MV-4-11 (cell line): Measurements from ENCODE around the gene CNGB1.
"Not testable (repeated sequence)": the region's sequence is repeated elsewhere in the genome, so short reads cannot be mapped to it uniquely, and the experiment has no call there.

Experiments used
- DNase-seq: peaks from one replicate; lab custom pipeline; 2025; lab: John Stamatoyannopoulos, UW

The CNGB1 gene

GRCh38 chr16:57886427-57886826, 84.5 kb downstream of the CNGB1 start:
- no peak for DNase-seq

- no peak for DNase-seq
Observed at GRCh38 chr16:57884655-57885133, 86.2 kb downstream of the CNGB1 start.

GRCh38 chr16:57883953-57884654, 86.8 kb downstream of the CNGB1 start:
- no peak for DNase-seq

GRCh38 chr16:57883480-57883879, 87.4 kb downstream of the CNGB1 start:
- no peak for DNase-seq

GRCh38 chr16:57882792-57883191, 88.1 kb downstream of the CNGB1 start:
- DNase-seq = no peak

GRCh38 chr16:57882206-57882605, 88.7 kb downstream of the CNGB1 start:
- DNase-seq = no peak

GRCh38 chr16:57878586-57878985, 92.3 kb downstream of the CNGB1 start:
- no peak for DNase-seq

- DNase-seq = no peak
Observed at GRCh38 chr16:57876210-57876609, 94.7 kb downstream of the CNGB1 start.

GRCh38 chr16:57875347-57875746, 95.6 kb downstream of the CNGB1 start:
- no peak for DNase-seq

- DNase-seq = no peak
Observed at GRCh38 chr16:57873218-57873617, 97.7 kb downstream of the CNGB1 start.

- not testable (repeated sequence) for DNase-seq
Observed at GRCh38 chr16:57872764-57873163, 98.2 kb downstream of the CNGB1 start.

GRCh38 chr16:57871456-57871855, 99.5 kb downstream of the CNGB1 start:
- no peak for DNase-seq

GRCh38 chr16:57870753-57871454, 100.0 kb downstream of the CNGB1 start:
- no peak for DNase-seq

GRCh38 chr16:57868913-57869520, 101.9 kb downstream of the CNGB1 start:
- DNase-seq = no peak

- DNase-seq = no peak
Observed at GRCh38 chr16:57867000-57867561, 103.8 kb downstream of the CNGB1 start.

GRCh38 chr16:57866529-57866918, 104.4 kb downstream of the CNGB1 start:
- no peak for DNase-seq

- no peak for DNase-seq
Observed at GRCh38 chr16:57865746-57866528, 105.0 kb downstream of the CNGB1 start.

GRCh38 chr16:57863434-57864160, 107.3 kb downstream of the CNGB1 start:
- peak; percentile 25 for DNase-seq

- DNase-seq = no peak
Observed at GRCh38 chr16:57862698-57863433, 108.1 kb downstream of the CNGB1 start.

- DNase-seq = peak; percentile 22
Observed at GRCh38 chr16:57859331-57859730, 111.6 kb downstream of the CNGB1 start.

- DNase-seq = no peak
Observed at GRCh38 chr16:57858635-57859034, 112.3 kb downstream of the CNGB1 start.
